SK-N-MC (cell line): ENCODE data around the gene GPRC5A.

Experiments
- EZH2 ChIP-seq: fragments of 200-600 bp; sonication (generic); IDR thresholded peaks from one replicate; pipeline ENCODE4 v1.6.1; 2017; ENCODE audit warnings: antibody characterized with exemption
- POLR2AphosphoS5 ChIP-seq: IDR thresholded peaks from 2 replicates; pipeline ENCODE4 v1.6.1; 2012; ENCODE audit warnings: mild to moderate bottlenecking, low read depth, low read length, borderline replicate concordance

- TF ChIP-seq POLR2AphosphoS5 (no peak), EZH2 (no peak)
These were observed 34.0 kb downstream of the GPRC5A start for GRCh38 chr12:12925388-12925787.
